ENCODE data around the gene PRDM1. TPM values are rescaled to one million over a fixed set of nuclear protein-coding genes. Genes with fewer than 3 reads are reported as not detected.

The PRDM1 gene
- total RNA-seq, 4 donors from 2014 or later, result 1.6 to 2.4 (median 1.9) TPM

GRCh38 chr6:106079961-106080762 lies 6.0 kb upstream of the PRDM1 start:
- no peaks in the 10 kb centered on the region for H3K9me3 ChIP-seq
- H3K4me3 ChIP-seq, result no peak overlapping the region
- no peaks in the 10 kb centered on the region for H3K27me3 ChIP-seq
- no peak for TF ChIP-seq POLR2A (IDR thresholded peaks at IDR 0.05)
- DNase-seq (no peak), ATAC-seq (no peak)
- no peaks in the 10 kb centered on the region for H3K36me3 ChIP-seq
- in situ Hi-C loops (cut with MboI; ENCODE audit: low sequenced_read_pairs in 4 of 4), result no loop called here
- H3K4me1 ChIP-seq, result peaks cover 0 to 2% of the 10 kb centered on the region in 2 donors
- intact Hi-C loops (cut with DNase I; ENCODE audit: low total_unique reads), result loop anchor here (10.0 kb wide), 1 partner anchor 595 kb away; no protein-coding TSS in a partner anchor
- H3K27ac ChIP-seq, result no peak overlapping the region

- intact Hi-C loops (cut with DNase I; ENCODE audit: low total_unique reads), result loop anchor here (10.0 kb wide), 1 partner anchor 596 kb away; no protein-coding TSS in a partner anchor
- Histone ChIP-seq H3K27me3 (peaks cover 0 to under 1% (median 0%) of the 10 kb centered on the region in 3 donors), H3K4me3 (no peak overlapping the region), H3K27ac (no peak overlapping the region), H3K4me1 (peaks cover 0 to 8% of the 10 kb centered on the region in 2 donors), H3K36me3 (no peaks in the 10 kb centered on the region), H3K9me3 (no peaks in the 10 kb centered on the region)
- TF ChIP-seq POLR2A (IDR thresholded peaks at IDR 0.05) (no peak), CTCF (IDR thresholded peaks at IDR 0.05 in 4 of 5, conservative IDR thresholded peaks at IDR 0.05 in 1 of 5) (no peak)
- DNase-seq (no peak), ATAC-seq (no peak)
- in situ Hi-C loops (cut with MboI; ENCODE audit: low sequenced_read_pairs in 4 of 4), result no loop called here
Observed at GRCh38 chr6:106080763-106081095, 5.4 kb upstream of the PRDM1 start.

GRCh38 chr6:106081715-106082114 lies 4.4 kb upstream of the PRDM1 start:
- no peaks in the 10 kb centered on the region for H3K9me3 ChIP-seq
- intact Hi-C loops (cut with DNase I; ENCODE audit: low total_unique reads) (loop anchor here (10.0 kb wide), 1 partner anchor 597 kb away; no protein-coding TSS in a partner anchor), in situ Hi-C loops (cut with MboI; ENCODE audit: low sequenced_read_pairs in 4 of 4) (no loop called here)
- peaks cover 0 to 4% (median 0%) of the 10 kb centered on the region in 3 donors for H3K27me3 ChIP-seq
- TF ChIP-seq POLR2A (IDR thresholded peaks at IDR 0.05) (no peak), CTCF (IDR thresholded peaks at IDR 0.05 in 4 of 5, conservative IDR thresholded peaks at IDR 0.05 in 1 of 5) (no peak)
- no peak overlapping the region for H3K4me3 ChIP-seq
- ATAC-seq (no peak), DNase-seq (no peak)
- H3K27ac ChIP-seq, result no peak overlapping the region
- H3K4me1 ChIP-seq, result peaks cover 5 to 10% of the 10 kb centered on the region in 2 donors
- no peaks in the 10 kb centered on the region for H3K36me3 ChIP-seq

GRCh38 chr6:106082735-106083398 lies 3.3 kb upstream of the PRDM1 start:
- no peak overlapping the region for H3K4me3 ChIP-seq
- H3K27me3 ChIP-seq, result peaks cover 0 to 4% (median 0%) of the 10 kb centered on the region in 3 donors
- no peaks in the 10 kb centered on the region for H3K36me3 ChIP-seq
- TF ChIP-seq POLR2A (IDR thresholded peaks at IDR 0.05) (no peak), CTCF (IDR thresholded peaks at IDR 0.05 in 4 of 5, conservative IDR thresholded peaks at IDR 0.05 in 1 of 5) (no peak)
- no peak for ATAC-seq
- no peak for DNase-seq
- H3K27ac ChIP-seq, result no peak overlapping the region
- H3K4me1 ChIP-seq, result peaks cover 7 to 10% of the 10 kb centered on the region in 2 donors
- no peaks in the 10 kb centered on the region for H3K9me3 ChIP-seq
- in situ Hi-C loops (cut with MboI; ENCODE audit: low sequenced_read_pairs in 4 of 4), result no loop called here
- intact Hi-C loops (cut with DNase I; ENCODE audit: low total_unique reads), result loop anchor here (10.0 kb wide), 1 partner anchor 598 kb away; no protein-coding TSS in a partner anchor

GRCh38 chr6:106083618-106084017 lies 2.5 kb upstream of the PRDM1 start:
- H3K36me3 ChIP-seq, result no peaks in the 10 kb centered on the region
- TF ChIP-seq POLR2A (IDR thresholded peaks at IDR 0.05) (no peak), CTCF (IDR thresholded peaks at IDR 0.05 in 4 of 5, conservative IDR thresholded peaks at IDR 0.05 in 1 of 5) (no peak)
- no peak for DNase-seq
- H3K4me3 ChIP-seq, result no peak overlapping the region
- no peak overlapping the region for H3K27ac ChIP-seq
- in situ Hi-C loops (cut with MboI; ENCODE audit: low sequenced_read_pairs in 4 of 4), result no loop called here
- no peak for ATAC-seq
- no peaks in the 10 kb centered on the region for H3K9me3 ChIP-seq
- intact Hi-C loops (cut with DNase I; ENCODE audit: low total_unique reads), result loop anchor here (10.0 kb wide), 1 partner anchor 599 kb away; no protein-coding TSS in a partner anchor
- H3K27me3 ChIP-seq, result peaks cover 0 to 7% (median 0%) of the 10 kb centered on the region in 3 donors
- H3K4me1 ChIP-seq, result peaks cover 7 to 10% of the 10 kb centered on the region in 2 donors

Measured in gastrocnemius medialis (tissue), 4 donors.